Hippocampal formation (tissue), 2 donors: ENCODE data around the gene RGS19.

Experiments used
- DNase-seq, 2 donors: peaks; one replicate each; lab custom pipeline; 2025; lab: John Stamatoyannopoulos, UW

Gene RGS19

GRCh38 chr20:64063389-64064144 lies 15.8 kb downstream of the RGS19 start:
- peak in 1 of 2 donors; percentile 15 for DNase-seq

GRCh38 chr20:64062596-64063388 lies 16.5 kb downstream of the RGS19 start, which contains the start of gene TCEA2:
TCEA2 (plus strand) TSS chr20:64063198; CDS start chr20:64063313, 115 bp downstream.
- peak; percentile 93 to 95 for DNase-seq

GRCh38 chr20:64062276-64062595 lies 17.1 kb downstream of the RGS19 start:
- DNase-seq = no peak

- no peak for DNase-seq
Measured at GRCh38 chr20:64058536-64058935, 20.8 kb downstream of the RGS19 start.

GRCh38 chr20:64057628-64058498 lies 21.5 kb downstream of the RGS19 start:
- no peak for DNase-seq

DNA sequence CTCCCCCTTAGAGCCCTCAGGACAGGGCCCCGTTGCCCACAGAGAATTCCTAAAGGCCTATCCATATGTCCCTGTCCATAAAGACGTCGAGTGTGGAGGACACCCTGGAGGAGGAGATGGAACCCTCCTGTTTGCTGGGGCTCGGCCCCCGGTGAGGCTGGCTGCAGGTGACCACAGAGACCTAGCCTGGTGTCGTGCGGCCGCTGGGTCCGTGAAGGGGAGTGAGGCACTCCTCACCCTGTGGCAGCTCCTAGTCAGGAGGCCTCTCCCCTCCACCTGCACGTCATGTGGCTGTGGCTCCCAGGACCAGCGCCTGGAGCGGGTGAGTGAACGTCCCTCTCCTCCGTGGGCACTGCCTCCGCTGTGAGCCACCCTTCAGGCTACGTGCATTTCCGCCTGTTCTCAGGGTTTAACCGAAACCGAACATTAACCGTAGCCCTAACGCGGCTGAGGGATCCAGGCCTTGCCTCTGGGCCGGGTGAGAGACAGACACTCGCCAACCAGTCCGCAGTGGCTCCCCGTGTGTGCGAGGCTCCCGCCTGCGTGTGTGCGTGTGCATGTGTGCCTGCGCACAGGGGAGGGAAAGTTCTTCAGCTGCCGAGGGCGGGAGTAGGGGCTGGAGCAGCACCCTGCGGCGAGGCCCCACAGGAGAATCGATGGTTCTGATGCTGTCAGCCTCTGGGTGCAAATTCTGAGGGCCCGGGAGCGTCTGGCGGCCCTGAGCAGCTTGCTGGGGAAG lies 22.3 kb downstream of the RGS19 start:
- no peak for DNase-seq

DNA sequence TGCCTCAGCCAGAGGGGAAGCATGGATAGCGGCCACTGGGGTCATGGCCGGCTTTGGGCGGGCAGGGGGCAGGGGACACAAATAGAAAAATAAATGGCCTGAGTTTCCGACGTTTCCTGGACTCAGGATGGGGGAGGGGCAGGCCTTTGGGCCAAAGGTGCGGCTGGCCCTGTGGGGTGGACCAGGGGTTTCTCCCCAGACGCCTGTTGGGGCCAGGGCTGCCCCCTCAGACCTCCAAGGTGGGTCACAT lies 22.8 kb downstream of the RGS19 start:
- DNase-seq = no peak

- no peak for DNase-seq
Measured at GRCh38 chr20:64055893-64056638, 23.3 kb downstream of the RGS19 start.

GRCh38 chr20:64055396-64055892 lies 23.9 kb downstream of the RGS19 start:
- no peak for DNase-seq

- DNase-seq = no peak
Measured at GRCh38 chr20:64053841-64054661, 25.3 kb downstream of the RGS19 start.

DNA sequence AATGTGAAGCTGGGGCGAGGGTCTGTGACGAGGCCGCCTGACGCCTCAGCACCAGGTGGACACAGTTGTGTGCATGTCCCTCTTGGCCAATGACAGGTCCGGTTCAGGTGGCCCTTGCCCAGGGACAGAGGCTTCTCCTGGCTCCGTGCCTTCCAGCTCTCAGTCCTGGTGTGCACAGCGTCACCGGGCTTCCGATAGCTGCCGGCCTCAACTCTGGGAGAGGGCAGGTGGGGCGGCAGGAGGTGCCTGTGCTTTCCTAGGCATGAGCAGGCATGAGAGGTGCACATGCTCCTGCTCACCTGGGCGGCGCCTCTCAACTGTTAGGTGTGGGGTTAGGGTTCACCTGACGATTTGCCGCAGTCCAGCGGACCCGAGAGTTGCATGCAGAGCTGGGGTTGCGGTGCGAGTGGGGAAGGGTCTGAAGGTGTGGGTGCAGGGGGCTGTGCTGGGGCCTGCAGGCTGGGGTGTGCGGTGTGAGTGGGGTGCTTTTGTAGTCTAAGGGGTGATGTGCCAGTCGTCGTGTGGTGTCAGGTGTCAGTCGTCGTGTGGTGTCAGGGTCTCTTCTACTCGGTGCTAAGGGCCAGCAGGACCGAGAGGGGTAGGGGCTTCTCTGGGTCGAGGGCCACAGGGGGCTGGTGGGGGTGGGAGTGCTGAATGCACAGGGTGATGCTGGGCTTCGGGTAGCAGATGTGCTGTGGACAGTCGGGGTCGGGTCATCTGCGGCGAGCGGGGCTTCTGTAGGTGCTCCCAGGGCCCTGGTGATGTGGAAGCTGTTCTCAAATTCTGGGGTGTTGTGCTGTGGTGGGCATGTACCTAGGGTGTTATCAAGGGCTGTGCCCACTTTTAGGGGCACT lies 26.1 kb downstream of the RGS19 start:
- no peak for DNase-seq

DNA sequence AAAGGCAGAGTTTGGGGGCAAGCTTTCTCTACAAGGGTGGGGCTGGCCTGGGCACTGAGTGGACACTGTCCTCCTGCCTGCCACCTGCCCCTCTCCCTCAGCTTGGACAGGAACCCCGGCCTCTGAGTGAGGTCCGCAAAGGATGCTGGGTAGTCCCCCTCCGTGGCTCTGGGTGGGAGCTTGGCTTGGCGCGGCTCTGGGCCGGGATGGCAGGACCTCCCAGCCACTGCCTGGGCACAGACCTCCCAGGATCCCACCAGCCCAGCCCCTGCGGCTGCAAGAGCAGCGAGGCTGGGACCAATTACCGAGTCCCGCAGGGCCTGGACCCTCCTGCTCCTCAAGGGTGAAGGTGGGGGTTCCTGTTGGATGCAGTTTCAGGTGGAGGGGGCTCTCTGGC lies 27.0 kb downstream of the RGS19 start:
- DNase-seq = no peak

DNA sequence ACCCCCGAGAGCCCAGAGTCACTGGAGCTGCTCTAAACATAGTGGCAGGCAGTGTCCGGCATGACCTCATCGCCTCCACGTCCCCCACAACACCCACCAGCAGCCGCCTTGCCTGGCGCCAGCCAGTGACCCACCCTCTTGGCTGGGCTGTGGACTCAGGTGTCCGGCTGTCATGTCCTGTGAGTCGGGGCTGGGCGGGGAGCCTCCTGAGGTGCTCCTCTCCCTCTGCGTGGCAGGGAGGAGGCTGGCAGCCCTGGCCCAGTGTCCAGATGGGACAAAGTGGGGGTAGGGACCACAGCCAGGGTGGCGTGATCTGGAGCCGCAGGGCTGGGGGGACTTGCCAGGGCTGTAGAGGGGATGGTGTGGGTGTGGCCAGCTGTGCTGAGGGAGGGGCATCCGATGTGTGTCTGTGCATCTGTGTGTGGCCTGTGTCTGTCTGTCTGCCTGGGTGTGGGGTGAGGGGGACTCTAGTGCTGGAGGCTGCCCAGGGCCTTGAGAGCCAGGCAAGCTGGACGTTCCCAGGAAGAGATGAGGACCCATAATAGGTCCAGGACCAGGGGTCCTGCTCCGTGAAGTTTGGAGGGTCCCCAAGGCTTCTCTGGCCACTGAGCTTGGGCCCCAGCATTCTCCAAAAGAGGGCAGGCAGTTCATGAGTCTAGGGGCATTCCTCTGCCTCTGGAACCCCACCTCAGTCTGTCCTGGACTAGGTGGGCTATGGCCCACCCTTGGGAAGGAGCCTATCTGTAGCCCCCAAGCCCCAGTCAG lies 27.6 kb downstream of the RGS19 start:
- no peak for DNase-seq

- no peak for DNase-seq
Measured at GRCh38 chr20:64051033-64051452, 28.3 kb downstream of the RGS19 start.

GRCh38 chr20:64050261-64051032 lies 28.9 kb downstream of the RGS19 start:
- no peak for DNase-seq

- DNase-seq = no peak
Measured at GRCh38 chr20:64049878-64050260, 29.4 kb downstream of the RGS19 start.

DNA sequence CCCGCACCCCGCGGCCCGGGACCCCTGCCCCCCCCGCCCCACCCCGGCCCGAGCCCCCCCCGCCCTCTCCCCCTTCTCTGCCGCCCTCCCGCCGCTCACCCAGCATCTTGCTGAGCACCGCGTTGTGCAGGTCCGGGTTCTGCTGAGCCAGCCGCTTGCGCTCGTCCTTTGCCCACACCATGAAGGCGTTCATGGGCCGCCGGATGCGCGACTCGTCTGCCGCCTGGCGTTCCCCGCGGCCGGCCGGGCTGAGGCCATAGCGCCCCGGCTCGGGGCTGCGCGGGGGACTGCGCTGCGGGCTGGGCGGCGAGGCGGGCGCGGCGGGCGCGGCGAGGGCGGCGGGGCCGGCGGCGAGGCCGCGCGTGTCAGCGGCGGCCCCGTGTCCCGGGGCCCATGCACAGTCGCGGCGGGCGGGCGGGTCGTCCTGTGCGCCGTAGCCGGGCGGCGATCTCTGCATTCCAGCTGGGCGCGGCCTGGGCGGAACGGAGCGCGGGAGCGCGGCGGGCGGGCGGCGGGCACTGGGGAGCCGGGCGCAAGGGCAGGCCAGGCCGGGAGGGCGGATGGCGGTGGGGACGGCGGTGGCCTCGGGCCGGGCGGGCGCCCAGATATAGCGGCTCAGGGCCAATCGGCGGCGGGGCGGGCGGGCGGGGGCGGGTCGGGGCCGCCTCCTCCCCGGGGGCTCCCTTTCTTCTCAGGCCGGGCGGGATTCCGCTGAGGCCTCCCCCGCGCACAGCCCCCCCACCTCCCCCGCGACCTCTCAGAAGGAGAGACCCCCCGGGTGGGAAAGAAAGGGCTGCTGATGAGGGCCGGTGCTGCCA lies 30.0 kb downstream of the RGS19 start, which contains the start of gene SOX18:
TSS of gene SOX18 (minus strand) at position 580 of the 818 bp plus-strand sequence. CDS start at position 457, 123 bp downstream.
- no peak for DNase-seq
